HG03354 (cell line): ENCODE measurements around the gene DNAH5.
"Not testable (repeated sequence)": the region's sequence is repeated elsewhere in the genome, so short reads cannot be mapped to it uniquely, and the experiment has no call there.

ENCODE experiments used
- ATAC-seq: cut with Tn5 transposase; IDR thresholded peaks from one replicate; pipeline ENCODE4 v1.9.1; 2021; ENCODE audit warnings: mild to moderate bottlenecking; ENCODE audit not compliant: unreplicated experiment, poor library complexity, severe bottlenecking

Gene DNAH5

DNA sequence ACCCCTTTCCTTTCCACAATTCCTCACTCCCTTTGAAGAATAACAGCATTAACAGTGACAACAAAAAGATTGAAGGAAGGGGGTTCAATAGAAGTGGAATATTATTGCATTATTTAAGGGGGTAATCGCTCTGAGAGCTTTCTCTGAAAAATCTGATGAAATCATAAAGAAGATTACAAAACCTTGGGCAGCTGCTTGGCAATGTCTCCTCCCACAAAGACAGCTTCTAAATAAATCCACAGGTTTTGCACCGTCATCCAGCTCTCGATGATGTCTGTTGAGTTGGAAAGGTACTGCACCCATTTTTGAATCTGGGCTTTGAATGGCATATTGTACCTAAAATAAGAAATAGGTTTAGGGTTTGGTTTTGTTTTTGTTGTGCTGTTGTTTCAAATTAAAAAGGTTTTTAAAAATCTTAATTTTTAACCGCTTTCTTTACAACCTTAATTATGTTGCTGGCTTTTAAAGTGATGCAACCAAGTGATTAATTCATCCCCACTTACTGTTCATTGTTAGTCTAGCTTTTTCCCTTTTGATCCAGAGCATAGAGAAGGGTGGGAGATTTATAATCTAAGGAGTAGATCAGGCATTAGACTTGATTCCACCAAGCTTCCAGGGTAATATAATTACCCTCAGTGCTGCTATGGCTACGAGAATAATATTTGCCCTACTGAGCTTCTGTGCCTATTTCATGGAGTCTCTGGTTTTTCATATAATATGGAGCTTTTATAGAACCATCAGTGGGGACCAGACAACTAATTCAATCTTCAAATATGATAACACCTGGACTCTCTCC is 85.0 kb downstream of the DNAH5 start:
- ATAC-seq, result no peak

DNA sequence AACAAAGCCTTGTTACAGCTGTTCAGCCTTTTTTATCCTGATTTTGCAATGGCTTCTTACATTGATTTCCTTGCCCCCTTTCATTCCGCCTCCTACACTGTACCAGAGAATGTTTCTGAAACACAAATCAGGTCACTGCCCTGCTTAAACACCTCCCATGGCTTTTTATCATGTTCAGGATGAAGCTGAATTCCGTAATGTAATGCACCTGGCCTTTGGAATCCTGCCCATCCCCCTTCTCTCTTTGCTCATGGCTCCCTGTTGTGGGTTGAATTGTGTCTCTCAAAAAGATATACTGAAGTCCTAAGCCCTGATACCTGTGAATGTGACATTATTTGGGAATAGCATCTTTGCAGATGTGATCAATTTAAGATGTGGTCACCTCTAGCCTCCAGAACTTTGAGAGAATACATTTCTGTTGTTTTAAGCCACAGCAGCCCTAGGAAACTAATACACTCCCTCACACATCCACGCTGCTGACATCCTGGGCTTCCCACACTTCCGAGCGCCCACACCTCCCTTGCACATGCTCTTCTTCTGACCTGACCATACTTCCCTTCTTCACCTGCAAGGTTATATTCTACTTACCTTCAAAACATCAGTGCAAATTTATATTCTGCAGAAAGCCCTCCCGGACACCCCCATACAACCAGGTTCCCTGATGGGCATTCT is 101.2 kb downstream of the DNAH5 start:
- no peak for ATAC-seq

- no peak for ATAC-seq
These were observed 111.0 kb downstream of the DNAH5 start for GRCh38 chr5:13833440-13833839.

DNA sequence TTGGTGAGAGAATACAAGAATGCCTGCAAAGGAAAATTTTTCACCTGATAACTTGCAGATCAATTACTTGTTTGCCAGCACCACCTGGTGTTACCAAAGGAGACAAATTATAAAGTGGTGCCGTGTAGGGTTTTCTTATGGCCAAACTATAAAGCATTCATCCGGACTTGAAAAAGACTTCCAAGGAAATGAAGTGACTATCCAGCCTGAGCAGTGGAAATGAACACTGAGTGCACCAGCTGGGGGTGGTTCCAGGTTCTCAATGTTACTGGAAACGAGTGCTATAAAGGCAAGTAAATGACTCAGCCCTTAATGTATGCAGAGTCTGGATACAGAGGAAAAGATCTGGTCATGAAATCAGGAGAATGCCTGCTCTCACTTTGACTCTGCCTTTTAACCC is 113.1 kb downstream of the DNAH5 start:
- ATAC-seq, result no peak

DNA sequence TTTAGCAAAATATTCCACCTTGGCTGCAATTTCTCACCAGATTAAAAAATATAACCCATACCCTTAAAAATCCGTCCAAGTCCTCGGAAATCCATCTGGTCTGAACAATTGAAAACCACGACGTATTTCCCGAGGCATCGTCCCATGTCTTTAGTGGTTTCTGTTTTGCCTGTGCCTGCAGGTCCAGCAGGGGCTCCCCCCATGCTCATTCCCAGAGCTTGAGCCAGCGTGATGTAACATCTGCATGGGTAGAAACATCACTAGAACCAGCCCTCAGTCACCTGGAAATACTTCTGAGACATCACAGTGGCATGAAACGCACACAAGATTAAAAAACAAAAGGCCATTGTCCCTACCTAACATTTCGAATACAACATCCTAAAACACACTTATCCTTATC is 114.0 kb downstream of the DNAH5 start:
- no peak for ATAC-seq

GRCh38 chr5:13821366-13821765 is 123.1 kb downstream of the DNAH5 start:
- ATAC-seq, result no peak

DNA sequence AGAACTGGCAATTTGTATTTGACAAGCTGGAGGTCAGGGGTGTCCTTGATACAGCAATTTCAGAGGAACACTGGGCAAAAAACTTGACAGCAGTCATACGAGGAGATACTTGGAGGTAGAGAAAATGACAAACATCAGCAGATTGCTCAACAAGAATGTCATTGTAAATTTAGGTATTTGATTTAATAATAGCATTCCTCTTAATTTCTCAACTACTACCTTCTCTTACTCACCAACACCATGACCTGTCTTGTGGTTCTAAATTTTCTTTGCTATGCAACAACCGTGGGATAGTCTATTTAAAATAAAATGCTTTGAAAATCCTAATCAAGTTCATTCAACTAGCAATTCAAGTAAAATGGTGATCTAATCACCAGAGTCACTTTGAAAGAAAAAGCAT is 128.4 kb downstream of the DNAH5 start:
- no peak for ATAC-seq

DNA sequence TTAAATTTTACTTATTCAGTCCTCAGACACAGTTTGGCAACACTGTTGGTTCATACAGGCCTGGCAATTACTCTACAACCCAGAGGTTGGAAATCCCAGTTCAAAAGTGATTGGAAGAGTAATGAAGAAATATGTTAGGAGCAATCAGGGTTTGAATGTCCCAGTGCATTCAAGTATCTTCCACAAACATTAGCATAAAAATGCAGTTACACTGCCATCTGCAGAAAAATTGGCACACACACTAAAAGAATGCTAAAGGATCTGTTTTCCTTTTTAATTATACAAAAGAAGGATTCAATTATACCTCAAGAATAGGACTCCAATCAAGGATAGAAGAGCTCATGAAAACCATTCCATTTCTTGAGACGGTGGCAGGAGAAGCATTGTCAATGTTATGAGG is 130.2 kb downstream of the DNAH5 start:
- ATAC-seq, result no peak

GRCh38 chr5:13809921-13810320 is 134.6 kb downstream of the DNAH5 start:
- ATAC-seq, result no peak

DNA sequence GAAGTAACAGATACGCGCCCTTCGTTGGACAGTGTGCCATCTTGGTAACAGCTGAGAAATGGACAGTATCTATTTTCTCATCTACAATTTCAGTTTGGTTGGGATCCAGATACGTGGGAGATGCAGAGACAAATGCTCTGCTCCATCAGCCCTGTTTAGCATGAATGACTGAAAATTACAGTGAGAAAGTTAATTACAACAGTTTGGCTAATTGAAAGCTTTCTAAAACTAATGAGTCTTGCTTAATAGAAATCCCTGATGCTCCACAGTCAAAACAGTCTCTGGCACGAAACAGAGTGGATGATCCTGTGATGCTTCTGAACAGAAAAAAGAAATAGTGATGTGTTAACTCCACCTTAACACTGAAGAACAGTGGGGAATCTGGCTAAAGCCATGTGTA is 140.2 kb downstream of the DNAH5 start:
- ATAC-seq, result no peak

DNA sequence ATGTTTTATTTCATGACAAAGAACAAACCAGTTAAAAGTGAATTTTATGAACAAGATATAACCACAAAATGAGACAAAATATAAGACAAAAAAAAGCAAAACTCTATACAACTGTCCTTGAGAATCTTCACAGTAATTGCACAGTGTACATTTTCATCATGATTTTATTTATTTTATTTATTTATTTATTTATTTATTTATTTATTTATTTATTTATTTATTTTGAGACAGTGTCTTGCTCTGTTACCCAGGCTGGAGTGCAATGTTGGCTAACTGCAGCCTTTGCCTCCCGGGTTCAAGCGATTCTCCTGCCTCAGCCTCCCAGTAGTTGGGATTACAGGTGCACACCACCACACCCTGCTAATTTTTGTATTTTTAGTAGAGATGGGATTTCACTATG is 145.9 kb downstream of the DNAH5 start:
- ATAC-seq, result not testable (repeated sequence)

DNA sequence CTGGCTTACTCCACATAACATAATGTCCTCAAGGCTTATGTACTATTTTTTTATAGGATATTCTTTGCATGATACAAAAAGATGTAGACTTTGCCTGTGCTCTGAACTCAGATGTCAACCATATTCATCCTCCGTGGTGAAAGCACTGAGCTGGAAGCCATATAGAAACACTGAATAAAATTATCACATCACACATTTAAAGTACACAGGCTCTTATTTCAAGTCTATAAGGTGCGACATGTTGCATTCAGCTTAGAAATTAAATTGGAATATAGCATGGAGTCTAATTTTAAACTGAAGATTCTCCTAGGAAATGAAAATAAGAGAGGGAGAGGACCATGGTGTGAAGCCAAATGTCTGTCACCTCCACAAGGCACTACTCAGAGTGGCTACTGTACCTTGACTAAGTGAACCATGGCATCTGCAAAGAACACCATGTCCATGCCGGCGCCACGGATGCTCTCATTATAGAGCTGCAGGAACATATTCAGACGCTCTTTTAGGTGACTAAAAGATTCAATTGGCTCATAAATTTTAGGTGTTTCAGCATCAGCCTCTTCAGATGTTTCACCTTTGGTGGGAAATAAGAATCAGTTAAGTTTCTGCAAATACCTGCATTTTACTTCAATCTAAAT is 158.6 kb downstream of the DNAH5 start:
- ATAC-seq, result no peak

DNA sequence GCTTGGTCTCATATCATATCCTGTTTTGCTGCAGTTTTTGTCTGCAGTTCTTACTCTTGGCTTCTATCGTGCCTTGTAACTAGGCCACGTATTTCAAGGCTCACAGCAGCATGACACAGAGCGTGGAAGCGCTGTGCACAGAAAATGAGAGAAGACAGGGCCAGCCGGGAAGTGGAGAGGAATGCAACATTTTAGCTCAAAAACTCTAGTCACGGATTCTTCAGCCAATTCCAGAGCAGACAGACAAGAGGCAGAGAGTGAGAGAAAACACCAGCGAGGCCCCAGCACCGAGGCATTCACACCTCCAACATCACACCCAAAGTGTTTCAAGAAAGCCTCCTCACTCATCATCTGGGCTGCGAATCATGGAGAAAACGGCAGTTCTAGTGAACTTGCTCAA is 160.8 kb downstream of the DNAH5 start:
- ATAC-seq, result no peak

DNA sequence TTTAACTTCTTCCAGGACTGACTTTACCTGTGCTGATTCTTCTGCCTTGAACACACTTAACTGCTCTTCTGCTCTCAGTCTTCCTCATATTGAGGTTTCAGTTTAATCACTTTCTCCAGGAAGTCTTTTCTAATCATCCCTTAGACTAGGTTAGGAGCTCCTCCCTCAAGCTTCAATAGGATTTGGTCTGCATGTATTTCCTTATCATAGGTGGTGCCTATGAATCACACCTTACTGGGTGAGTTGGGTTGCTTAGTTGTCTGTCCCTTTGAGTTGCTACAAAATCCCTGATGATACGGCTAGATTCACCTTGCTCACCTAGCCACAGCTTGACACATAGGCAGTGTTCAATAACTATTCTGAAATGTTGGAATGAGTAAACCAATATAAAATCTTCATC is 164.4 kb downstream of the DNAH5 start:
- ATAC-seq, result no peak

DNA sequence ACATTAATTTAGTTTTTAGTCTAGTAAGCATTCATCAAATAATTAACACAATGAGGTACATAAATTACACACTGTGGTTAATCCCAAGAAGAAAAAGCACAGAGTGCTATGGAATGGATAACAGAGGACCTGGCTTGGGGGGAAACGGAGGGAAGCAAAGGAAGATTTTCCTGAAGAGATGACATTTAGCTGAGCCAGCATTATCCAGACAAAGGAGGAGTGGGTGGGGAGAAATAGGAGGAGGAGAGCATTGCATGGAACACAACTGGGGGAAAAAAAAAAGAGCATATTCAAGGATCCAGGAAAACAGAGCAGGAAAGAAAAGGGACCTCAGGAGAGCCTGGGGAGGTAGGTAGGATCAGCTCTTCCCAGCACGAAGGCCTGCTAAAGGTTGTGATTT is 170.8 kb downstream of the DNAH5 start:
- ATAC-seq, result no peak

DNA sequence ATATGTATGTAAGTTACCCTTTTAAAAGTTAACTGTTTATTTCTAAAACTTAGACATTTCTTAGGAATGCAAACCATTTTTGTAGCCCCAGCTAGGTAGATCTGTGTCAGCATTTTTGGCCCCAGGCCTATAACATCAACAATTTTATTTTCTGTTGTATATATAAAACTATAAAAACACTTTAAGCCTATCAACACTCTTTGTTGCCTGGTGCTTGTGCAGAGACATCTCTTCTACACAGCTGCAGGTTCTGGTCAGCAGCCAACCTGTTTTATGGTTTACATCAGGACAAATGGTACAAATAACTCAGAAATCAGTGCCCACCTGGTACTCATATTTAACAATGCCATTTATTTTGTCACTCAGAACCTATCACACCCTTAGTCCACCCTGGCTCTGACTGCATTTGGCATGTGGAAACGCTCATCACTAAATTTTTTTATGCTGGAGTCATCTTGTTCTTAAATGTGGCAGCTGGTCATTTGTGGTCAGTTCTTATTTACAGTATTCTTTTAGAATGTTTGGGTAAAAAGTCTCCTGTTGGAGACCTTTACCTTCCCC is 173.4 kb downstream of the DNAH5 start:
- ATAC-seq, result no peak

GRCh38 chr5:13766236-13766635 is 178.3 kb downstream of the DNAH5 start:
- no peak for ATAC-seq

DNA sequence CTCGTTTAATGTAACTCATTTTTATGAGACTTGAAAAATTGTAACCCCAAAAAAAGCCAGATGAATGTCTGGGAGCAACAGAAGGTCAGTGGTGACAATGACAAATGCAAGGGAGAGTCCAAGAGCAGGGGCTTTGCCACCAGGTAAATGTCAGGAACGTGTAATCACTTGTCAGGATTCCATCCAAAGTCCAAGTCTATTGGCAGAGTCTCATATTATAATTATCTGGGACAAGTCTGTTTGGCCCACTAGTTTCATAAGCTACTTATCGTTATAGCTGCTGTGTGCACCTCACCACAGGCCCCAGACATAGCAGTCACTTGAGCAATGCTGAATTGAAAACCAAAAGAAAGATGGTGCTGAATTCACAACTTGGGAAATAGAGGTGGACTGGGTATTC is 180.8 kb downstream of the DNAH5 start:
- ATAC-seq, result no peak

DNA sequence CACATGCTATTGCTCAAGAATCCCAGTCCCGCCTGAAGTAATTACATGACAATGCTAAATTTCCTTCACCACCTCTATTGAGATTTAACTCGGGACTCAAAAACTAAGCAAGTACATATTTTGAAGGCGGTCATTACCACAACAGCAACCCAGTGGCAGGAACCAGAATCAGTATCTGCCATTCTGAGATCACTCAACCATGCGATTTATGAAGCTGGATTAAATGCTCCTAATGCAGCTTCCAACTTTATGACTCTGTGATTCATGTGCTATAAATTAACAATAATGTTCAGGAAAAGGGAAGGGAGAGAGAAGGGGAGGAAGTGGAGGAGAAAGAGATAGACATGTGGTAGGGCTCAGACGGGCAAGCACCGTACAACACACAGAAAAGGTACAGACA is 194.7 kb downstream of the DNAH5 start:
- no peak for ATAC-seq

GRCh38 chr5:13746026-13746425 is 198.5 kb downstream of the DNAH5 start:
- no peak for ATAC-seq

DNA sequence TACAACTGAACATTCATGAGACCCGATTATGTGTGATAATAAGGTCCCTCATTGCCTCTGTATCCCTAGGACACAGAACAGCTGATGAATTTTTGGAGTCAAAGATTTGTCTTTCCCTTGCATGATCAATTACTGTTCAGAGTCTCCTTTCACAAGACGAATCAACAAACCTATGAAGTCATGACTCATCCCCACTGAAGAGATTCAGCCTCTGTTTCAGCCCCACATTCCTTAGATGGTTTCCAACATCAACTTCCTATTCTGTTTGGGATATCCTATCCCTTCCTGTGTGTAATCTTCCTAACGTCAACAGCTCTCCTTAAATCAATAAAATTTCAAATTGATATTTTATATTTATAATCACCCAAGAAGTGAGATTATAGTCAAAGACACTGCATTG is 199.0 kb downstream of the DNAH5 start:
- no peak for ATAC-seq
